Neuronal stem cell (in vitro differentiated cells): ENCODE results near the gene PTX4.

ENCODE experiments used
- DNase-seq: peaks from one replicate; pipeline ENCODE4 v3.0.0-alpha.2; 2013; ENCODE audit warnings: low spot score
- H2AFZ ChIP-seq: one replicate; pipeline ENCODE4 v1.6.1; 2013; ENCODE audit warnings: mild to moderate bottlenecking, low read length, inconsistent platforms
- H2AK5ac ChIP-seq: 2 replicates; pipeline ENCODE4 v1.6.1; 2013; ENCODE audit warnings: low read depth, mild to moderate bottlenecking, inconsistent platforms, low read length, moderate library complexity, mixed read lengths
- H2BK120ac ChIP-seq: 2 replicates; pipeline ENCODE4 v1.6.1; 2013; ENCODE audit warnings: low read depth, mild to moderate bottlenecking, inconsistent platforms, low read length, moderate library complexity, mixed read lengths
- H2BK12ac ChIP-seq: one replicate; pipeline ENCODE4 v1.6.1; 2013; ENCODE audit warnings: low read length, inconsistent platforms
- H2BK15ac ChIP-seq: 2 replicates; pipeline ENCODE4 v1.6.1; 2013; ENCODE audit warnings: mild to moderate bottlenecking, low read length, inconsistent platforms, mixed read lengths
- H2BK5ac ChIP-seq: one replicate; pipeline ENCODE4 v1.6.1; 2013; ENCODE audit warnings: inconsistent platforms, mild to moderate bottlenecking, low read length, moderate library complexity
- H3K14ac ChIP-seq: one replicate; pipeline ENCODE4 v1.6.1; 2013; ENCODE audit warnings: low read length, inconsistent platforms
- H3K18ac ChIP-seq: 2 replicates; pipeline ENCODE4 v1.6.1; 2013; ENCODE audit warnings: low read length, inconsistent platforms
- H3K23ac ChIP-seq: 2 replicates; pipeline ENCODE4 v1.6.1; 2013; ENCODE audit warnings: low read depth, mild to moderate bottlenecking, mixed read lengths, low read length, inconsistent platforms; ENCODE audit not compliant: poor library complexity
- H3K27ac ChIP-seq: replicated peaks from 3 replicates; pipeline ENCODE4 v1.5.1; 2013; ENCODE audit warnings: low read length, inconsistent platforms
- H3K27me3 ChIP-seq, 3 experiments: 2 replicates each; pipeline ENCODE4 v1.6.1; 2013; ENCODE audit warnings: low read length in 3 of 3, mild to moderate bottlenecking in 2 of 3, inconsistent platforms in 1 of 3, low read depth in 1 of 3, mixed read lengths in 1 of 3, moderate library complexity in 1 of 3; ENCODE audit not compliant: control insufficient read depth in 3 of 3, insufficient read depth in 3 of 3
- H3K36me3 ChIP-seq, 2 donors: replicated peaks in 1 of 2; 2 replicates each; pipeline ENCODE4 v1.6.1; 2013; ENCODE audit warnings: low read length in 2 of 2; ENCODE audit not compliant: control insufficient read depth in 2 of 2, insufficient read depth in 2 of 2
- H3K4ac ChIP-seq: 2 replicates; pipeline ENCODE4 v1.6.1; 2013; ENCODE audit warnings: inconsistent platforms, mild to moderate bottlenecking, low read length, moderate library complexity
- H3K4me1 ChIP-seq, 2 donors: 1 replicate in 1 of 2; 2 replicates in 1 of 2; pipeline ENCODE4 v1.6.1; 2013; ENCODE audit warnings: low read length in 2 of 2, low read depth in 1 of 2; ENCODE audit not compliant: control insufficient read depth in 2 of 2, insufficient read depth in 1 of 2
- H3K4me2 ChIP-seq: one replicate; pipeline ENCODE4 v1.6.1; 2013; ENCODE audit warnings: mild to moderate bottlenecking, low read length, inconsistent platforms; ENCODE audit not compliant: insufficient read depth, poor library complexity, severe bottlenecking
- H3K4me3 ChIP-seq, 2 donors: 2 replicates each; pipeline ENCODE4 v1.5.1; 2013; ENCODE audit warnings: low read length in 2 of 2, mild to moderate bottlenecking in 2 of 2, inconsistent platforms in 1 of 2, moderate library complexity in 1 of 2
- H3K79me1 ChIP-seq: one replicate; pipeline ENCODE4 v1.6.1; 2013; ENCODE audit warnings: low read depth, mild to moderate bottlenecking, inconsistent platforms, low read length, moderate library complexity
- H3K9ac ChIP-seq: one replicate; pipeline ENCODE4 v1.6.1; 2013; ENCODE audit warnings: mild to moderate bottlenecking, low read depth, low read length, inconsistent platforms; ENCODE audit not compliant: poor library complexity
- H3K9me3 ChIP-seq, 2 donors: replicated peaks in 1 of 2; 2 replicates each; pipeline versions ENCODE3 to v1.6.1; 2013; ENCODE audit warnings: low read length in 2 of 2, mild to moderate bottlenecking in 2 of 2, inconsistent platforms in 1 of 2, low read depth in 1 of 2, mixed read lengths in 1 of 2, moderate library complexity in 1 of 2; ENCODE audit not compliant: control insufficient read depth in 2 of 2, insufficient read depth in 1 of 2
- H4K8ac ChIP-seq: one replicate; pipeline ENCODE4 v1.6.1; 2013; ENCODE audit warnings: low read depth, mild to moderate bottlenecking, inconsistent platforms, low read length, moderate library complexity
- H4K91ac ChIP-seq: one replicate; pipeline ENCODE4 v1.6.1; 2013; ENCODE audit warnings: low read length, low read depth, mild to moderate bottlenecking, inconsistent platforms; ENCODE audit not compliant: poor library complexity
- WGBS, 2 donors: extraction: QIAGEN DNeasy Blood & Tissue Kit; methylation state at CpG; one replicate each; pipeline ENCODE4 v1.1.7; 2013; ENCODE audit warnings: missing lambda C conversion rate in 2 of 2, mixed read lengths in 1 of 2; ENCODE audit not compliant: insufficient read length in 2 of 2, insufficient replicate concordance in 1 of 2; ENCODE audit errors: extremely low coverage in 2 of 2; 5-methylcytosine and 5-hydroxymethylcytosine counted together

Gene PTX4

GRCh38 chr16:1487395-1488053, 1.2 kb downstream of the PTX4 start:
- no peak overlapping the region for H4K8ac ChIP-seq
- H3K9ac ChIP-seq: no peak overlapping the region
- no peaks in the 10 kb centered on the region for H3K36me3 ChIP-seq
- no peak overlapping the region for H3K18ac ChIP-seq
- no peak overlapping the region for H3K4ac ChIP-seq
- peak overlapping the region; percentile 89 for H2BK15ac ChIP-seq
- no peak overlapping the region for H2BK5ac ChIP-seq
- H4K91ac ChIP-seq: no peak overlapping the region
- peak overlapping the region; percentile 16 for H2AFZ ChIP-seq
- H3K4me1 ChIP-seq: peaks cover under 1 to 2% of the 10 kb centered on the region in 2 donors
- peak overlapping the region; percentile 75 for H2BK12ac ChIP-seq
- no peaks in the 10 kb centered on the region for H3K9me3 ChIP-seq
- H3K14ac ChIP-seq: no peak overlapping the region
- WGBS, 2 donors: no CpG with 5 or more reads among the region's 39 CpGs
- H3K4me3 ChIP-seq: no peak overlapping the region
- H3K27ac ChIP-seq: no peak overlapping the region
- peak overlapping the region; percentile 98 for H2AK5ac ChIP-seq
- H3K23ac ChIP-seq: no peak overlapping the region
- H2BK120ac ChIP-seq: no peak overlapping the region
- no peak for DNase-seq
- H3K4me2 ChIP-seq: no peak overlapping the region
- peaks cover 0 to 4% (median 0%) of the 10 kb centered on the region in 3 experiments for H3K27me3 ChIP-seq
- peaks cover 6% of the 10 kb centered on the region for H3K79me1 ChIP-seq

GRCh38 chr16:1486551-1487390, 2.0 kb downstream of the PTX4 start:
- no peaks in the 10 kb centered on the region for H3K9me3 ChIP-seq
- peaks cover 6% of the 10 kb centered on the region for H3K79me1 ChIP-seq
- no peaks in the 10 kb centered on the region for H3K4me1 ChIP-seq
- H4K91ac ChIP-seq: no peak overlapping the region
- no peak overlapping the region for H3K4me2 ChIP-seq
- no peak overlapping the region for H2BK5ac ChIP-seq
- WGBS, 2 donors: no CpG with 5 or more reads among the region's 33 CpGs
- DNase-seq: no peak
- no peak overlapping the region for H3K27ac ChIP-seq
- H2BK15ac ChIP-seq: peak overlapping the region; percentile 89
- H4K8ac ChIP-seq: no peak overlapping the region
- H3K9ac ChIP-seq: peak overlapping the region; percentile 44
- H3K4ac ChIP-seq: no peak overlapping the region
- H3K14ac ChIP-seq: no peak overlapping the region
- H3K36me3 ChIP-seq: no peaks in the 10 kb centered on the region
- peak overlapping the region; percentile 16 for H2AFZ ChIP-seq
- H3K27me3 ChIP-seq: peaks cover 0 to 4% (median 0%) of the 10 kb centered on the region in 3 experiments
- peak overlapping the region; percentile 43 for H3K23ac ChIP-seq
- H2BK120ac ChIP-seq: no peak overlapping the region
- no peak overlapping the region for H3K18ac ChIP-seq
- H2AK5ac ChIP-seq: peak overlapping the region; percentile 70
- peak overlapping the region; percentile 58 for H2BK12ac ChIP-seq
- no peak overlapping the region for H3K4me3 ChIP-seq

GRCh38 chr16:1485847-1486496, 2.8 kb downstream of the PTX4 start:
- no peak overlapping the region for H3K14ac ChIP-seq
- H3K4ac ChIP-seq: peak overlapping the region; percentile 76
- peak overlapping the region; percentile 70 for H2AK5ac ChIP-seq
- peaks cover 0 to 4% (median 0%) of the 10 kb centered on the region in 3 experiments for H3K27me3 ChIP-seq
- H3K9me3 ChIP-seq: peaks cover 0 to 2% of the 10 kb centered on the region in 2 donors
- no peak overlapping the region for H3K27ac ChIP-seq
- H3K4me1 ChIP-seq: no peaks in the 10 kb centered on the region
- DNase-seq: no peak
- peak overlapping the region; percentile 43 for H3K23ac ChIP-seq
- peak overlapping the region; percentile 2 for H3K9ac ChIP-seq
- H2BK12ac ChIP-seq: peak overlapping the region; percentile 58
- H2AFZ ChIP-seq: peak overlapping the region; percentile 16
- H3K79me1 ChIP-seq: peaks cover 6% of the 10 kb centered on the region
- no peak overlapping the region for H3K18ac ChIP-seq
- no peak overlapping the region for H4K8ac ChIP-seq
- H2BK120ac ChIP-seq: no peak overlapping the region
- WGBS, 2 donors: no CpG with 5 or more reads among the region's 40 CpGs
- peak overlapping the region; percentile 49 for H2BK15ac ChIP-seq
- H4K91ac ChIP-seq: no peak overlapping the region
- no peak overlapping the region for H3K4me2 ChIP-seq
- H3K4me3 ChIP-seq: no peak overlapping the region
- H2BK5ac ChIP-seq: no peak overlapping the region
- no peaks in the 10 kb centered on the region for H3K36me3 ChIP-seq
